GM12875 (cell line): ENCODE results near the gene SGSM2.

Experiments
- H3K4me3 ChIP-seq: one replicate; pipeline ENCODE4 v1.5.1; 2011; ENCODE audit warnings: low read depth, low read length, control low read depth
- TF ChIP-seq, protein P1 (sequence below): IDR thresholded peaks from 2 replicates; pipeline ENCODE4 v1.5.1; 2011; ENCODE audit warnings: low read depth, mild to moderate bottlenecking, control low read depth, inconsistent platforms, low read length, moderate library complexity, borderline replicate concordance; ENCODE audit not compliant: insufficient read depth

The SGSM2 gene

DNA sequence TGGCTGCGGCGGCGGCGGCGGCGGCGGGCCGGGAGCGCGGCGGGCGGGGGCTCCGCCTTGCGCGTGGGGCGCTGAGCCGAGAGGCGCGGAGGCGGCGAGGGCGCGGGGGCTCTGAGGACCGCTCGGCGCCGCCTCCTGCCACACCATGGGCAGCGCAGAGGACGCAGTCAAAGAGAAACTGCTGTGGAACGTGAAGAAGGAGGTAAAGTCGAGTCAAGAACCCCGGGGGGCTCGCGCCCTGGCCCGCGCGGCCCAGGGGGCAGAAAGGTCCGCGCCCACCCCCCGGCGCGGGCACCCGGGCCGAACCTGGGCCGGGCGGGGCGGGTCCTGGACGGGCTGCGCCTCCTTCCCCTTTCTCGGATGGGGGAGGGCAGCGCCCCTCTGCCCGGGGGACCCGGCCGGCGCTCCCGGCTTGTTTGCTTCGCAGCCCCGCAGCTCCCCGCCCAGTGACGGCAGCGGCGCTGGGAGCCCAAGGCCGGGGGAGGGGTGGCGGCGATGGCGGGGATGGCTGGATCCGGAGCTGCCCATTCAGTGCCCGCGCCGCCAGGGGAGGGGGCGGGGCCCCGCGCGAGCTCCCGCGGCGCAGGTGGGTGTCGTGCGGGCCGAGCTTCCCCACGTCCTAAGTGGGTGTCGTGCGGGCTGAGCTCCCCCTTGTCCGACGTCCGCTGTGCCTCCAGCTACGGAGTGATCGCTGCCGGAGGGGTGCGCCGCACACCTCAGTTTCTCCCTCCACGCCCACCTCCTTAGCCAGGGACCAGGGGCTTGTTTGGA, 428 bp downstream of the SGSM2 start:
- TF ChIP-seq, protein P1, sequence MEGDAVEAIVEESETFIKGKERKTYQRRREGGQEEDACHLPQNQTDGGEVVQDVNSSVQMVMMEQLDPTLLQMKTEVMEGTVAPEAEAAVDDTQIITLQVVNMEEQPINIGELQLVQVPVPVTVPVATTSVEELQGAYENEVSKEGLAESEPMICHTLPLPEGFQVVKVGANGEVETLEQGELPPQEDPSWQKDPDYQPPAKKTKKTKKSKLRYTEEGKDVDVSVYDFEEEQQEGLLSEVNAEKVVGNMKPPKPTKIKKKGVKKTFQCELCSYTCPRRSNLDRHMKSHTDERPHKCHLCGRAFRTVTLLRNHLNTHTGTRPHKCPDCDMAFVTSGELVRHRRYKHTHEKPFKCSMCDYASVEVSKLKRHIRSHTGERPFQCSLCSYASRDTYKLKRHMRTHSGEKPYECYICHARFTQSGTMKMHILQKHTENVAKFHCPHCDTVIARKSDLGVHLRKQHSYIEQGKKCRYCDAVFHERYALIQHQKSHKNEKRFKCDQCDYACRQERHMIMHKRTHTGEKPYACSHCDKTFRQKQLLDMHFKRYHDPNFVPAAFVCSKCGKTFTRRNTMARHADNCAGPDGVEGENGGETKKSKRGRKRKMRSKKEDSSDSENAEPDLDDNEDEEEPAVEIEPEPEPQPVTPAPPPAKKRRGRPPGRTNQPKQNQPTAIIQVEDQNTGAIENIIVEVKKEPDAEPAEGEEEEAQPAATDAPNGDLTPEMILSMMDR, result no peak
- peak overlapping the region; percentile 92 for H3K4me3 ChIP-seq

DNA sequence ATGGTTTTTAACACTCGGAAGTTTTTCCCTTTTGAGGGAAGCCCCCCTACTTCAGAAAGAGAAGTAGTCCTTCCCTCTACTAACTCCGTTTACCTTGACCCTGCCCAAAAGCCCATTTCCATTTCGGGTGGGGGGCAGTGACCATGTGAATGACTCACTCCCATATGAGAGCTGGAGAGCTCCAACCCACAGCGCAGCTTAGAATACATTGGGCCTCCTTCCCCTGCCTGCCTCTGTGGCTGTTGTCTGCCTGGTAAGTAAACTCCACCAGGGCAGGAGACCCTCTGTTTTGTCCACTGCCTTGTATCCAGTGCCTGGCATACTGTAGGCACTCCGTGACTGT, 985 bp downstream of the SGSM2 start:
- TF ChIP-seq, protein P1, result no peak
- peak overlapping the region; percentile 92 for H3K4me3 ChIP-seq

DNA sequence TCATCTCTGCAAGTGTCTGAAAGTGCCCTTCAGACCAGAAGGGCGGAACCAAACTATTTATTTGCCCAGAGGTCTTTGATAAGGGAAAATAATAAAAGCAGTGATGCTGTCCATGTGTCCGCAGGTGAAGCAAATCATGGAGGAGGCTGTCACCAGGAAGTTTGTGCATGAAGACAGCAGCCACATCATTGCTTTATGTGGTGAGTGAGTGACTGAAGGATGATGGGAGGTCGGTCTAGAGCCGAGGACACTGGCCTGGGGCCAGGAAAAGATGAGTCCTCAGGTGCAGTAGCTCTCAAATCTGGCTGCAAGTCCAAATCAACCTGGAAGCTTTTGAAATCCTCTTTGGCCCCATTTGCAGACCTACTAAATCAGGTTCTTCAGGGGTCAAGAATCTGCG, 6.1 kb downstream of the SGSM2 start:
- H3K4me3 ChIP-seq, result no peak overlapping the region
- TF ChIP-seq, protein P1, result no peak

DNA sequence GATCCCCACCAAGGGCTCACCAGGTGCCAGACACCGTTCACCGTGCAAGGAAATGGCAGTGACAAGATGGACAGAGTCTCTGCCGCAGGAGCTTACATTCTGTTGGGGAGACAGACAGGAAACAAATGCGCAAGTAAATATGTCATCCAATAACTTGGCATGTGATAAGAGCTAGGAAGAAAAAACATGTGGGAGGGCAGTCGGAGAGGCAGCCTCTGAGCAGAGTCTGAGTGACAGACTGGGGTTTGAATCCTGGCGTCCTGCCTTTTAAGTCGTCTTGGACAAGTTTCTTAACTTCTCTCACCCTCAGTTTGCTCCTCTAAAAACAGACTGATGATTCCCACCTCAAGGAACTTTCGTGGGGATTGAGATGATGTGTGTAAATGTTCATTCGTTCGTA, 7.2 kb downstream of the SGSM2 start:
- TF ChIP-seq, protein P1, result no peak
- H3K4me3 ChIP-seq, result no peak overlapping the region

DNA sequence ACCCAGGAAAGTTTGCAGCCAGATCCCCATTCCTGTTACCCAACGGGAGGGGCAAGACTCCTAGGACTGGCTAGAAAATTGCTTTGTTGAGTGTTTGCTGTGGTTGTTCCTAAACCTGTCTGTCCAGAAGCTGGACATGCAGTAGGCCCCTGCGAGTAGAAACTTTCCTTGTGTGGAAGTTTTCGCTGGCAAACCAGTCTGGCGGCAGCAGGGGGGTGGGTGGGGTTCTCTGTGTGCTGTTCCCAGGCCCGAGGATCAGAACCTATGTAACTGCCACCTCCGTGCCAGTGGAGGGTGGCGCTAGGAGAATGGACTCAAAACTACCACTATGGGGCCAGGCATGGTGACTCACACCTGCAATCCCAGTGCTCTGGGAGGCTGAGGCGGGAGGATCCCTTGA, 9.2 kb downstream of the SGSM2 start:
- no peak overlapping the region for H3K4me3 ChIP-seq
- TF ChIP-seq, protein P1, result no peak

DNA sequence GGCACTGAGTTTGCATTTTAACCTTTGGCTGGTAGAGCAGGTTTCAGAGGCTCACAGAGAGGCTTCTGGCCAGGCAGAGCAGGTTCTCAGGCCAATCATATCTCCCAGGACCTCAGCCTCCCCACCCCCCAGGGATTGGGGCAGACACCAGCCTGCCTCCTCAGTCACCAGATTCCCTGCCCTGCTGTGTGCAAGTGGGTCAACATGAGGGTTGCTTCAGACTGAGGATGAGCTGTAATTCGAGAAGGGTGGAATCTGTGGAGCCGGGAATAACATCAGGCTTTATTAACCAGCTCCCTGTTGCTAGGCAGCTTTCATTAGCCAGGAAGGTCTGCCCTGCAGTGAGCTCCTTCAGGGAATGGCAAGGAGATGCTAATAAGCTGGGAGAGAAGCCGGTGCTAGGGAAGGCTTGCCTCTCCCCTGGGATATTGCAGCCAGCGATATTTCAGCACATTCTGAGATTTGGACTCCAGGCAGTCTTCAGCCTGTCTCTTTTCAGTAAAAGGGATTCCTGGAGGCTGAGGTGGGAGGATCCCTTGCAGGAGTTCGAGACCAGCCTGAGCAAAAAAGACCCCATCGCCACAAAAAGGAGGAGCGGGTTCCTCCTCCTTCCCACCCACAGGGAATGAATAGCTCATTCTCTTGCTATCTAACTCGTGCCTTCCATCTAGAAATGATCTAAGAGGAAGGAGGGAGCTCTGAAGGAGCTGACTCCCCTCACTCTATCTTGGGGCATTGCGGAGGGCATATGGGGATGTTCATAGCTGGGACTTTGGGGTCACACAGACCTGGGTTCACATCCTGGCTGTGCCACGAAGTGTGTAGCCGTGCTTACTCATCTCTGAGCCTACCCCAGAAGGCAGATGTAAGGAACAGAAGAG, 10.7 kb downstream of the SGSM2 start:
- H3K4me3 ChIP-seq, result no peak overlapping the region
- TF ChIP-seq, protein P1, result no peak
